ENCODE measurements around the gene TBL2.
A peak's percentile ranks its signal among the peaks of the same experiment; 100 is the strongest.
"Not testable (repeated sequence)": the region's sequence is repeated elsewhere in the genome, so short reads cannot be mapped to it uniquely, and the experiment has no call there.

Gene TBL2

DNA sequence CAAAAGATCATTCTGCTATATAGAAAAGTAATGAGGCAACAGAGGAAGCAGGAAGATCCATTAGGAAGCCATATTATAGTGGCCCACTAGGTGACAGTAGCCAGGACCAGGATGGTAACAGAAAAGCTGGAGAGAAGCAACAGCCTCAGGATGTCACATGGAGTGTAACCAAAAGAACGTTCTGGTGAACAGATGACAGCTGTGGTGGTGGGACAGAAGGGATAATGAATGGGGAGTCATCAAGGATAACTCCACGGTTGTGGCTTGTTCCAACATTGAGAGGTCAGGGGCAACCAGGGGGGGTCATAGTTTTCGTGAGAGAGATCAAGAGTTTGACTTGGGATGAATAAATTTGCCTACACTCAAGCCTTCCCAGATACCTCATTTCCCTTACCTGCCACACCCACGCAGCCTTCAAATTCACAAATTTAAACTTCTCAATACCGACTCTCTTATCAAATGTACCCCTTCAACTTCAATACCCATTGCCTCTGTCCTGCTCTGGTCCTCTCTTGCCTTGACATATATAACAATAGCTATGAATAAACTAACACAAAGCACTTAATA, 9.3 kb downstream of the TBL2 start:
- no peak for DNase-seq

DNA sequence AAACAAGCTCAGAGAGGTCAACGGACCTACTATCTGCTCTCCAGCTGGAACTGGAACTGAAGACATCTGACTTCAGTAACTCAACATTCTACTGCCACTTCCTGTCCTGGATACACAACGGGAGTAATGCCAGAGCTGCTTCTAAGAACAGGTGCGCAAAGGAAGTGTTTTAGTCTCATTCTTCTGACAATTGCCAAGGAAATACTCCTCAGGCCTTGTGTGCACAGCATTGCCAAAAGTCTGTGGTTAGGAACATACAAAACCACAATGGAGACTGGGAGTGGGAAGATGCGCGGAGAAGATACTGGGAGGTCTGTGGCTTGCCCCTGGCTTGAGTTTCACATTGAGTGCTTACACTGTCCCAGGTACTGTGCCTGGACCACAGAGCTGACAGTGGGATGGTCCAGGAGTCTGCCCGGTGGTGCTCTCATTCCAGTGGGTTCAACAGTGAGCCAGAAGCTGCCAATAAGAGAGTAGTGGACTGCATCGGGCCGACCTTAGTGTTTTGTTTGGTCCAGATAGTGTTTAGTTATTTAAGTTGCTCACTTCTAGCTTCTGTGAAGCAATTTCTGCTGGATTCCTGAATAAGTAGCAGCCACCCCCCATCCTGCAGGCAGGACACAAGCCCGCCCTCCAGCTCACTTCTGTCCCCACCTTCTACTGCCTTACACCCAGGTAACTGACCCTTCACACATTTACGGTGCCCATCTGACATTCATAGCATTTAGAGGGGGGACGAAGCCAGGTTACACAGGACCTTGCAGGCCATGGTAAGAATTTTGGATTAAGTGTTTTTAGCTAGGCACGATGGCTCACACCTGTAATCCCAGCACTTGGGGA, 10.3 kb downstream of the TBL2 start:
- no peak for DNase-seq

DNA sequence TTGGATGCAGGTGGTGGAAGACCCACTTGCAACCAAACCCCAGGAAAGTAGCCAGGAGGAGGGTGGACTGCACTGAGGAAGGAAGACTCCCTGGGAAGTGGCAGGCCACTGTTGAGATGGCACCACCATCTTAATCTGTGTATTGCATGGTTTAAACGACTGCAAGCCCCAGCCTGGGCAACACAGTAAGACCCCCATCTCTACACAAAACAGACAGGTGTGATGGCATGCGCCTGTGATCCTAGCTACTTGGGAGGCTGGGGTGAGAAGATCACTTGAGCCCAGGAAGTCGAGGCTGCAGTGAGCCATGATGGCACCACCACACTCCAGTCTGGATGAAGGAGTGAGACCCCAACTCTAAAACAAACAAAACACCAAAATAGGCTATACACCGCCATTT, 11.2 kb downstream of the TBL2 start:
- no peak for DNase-seq

DNA sequence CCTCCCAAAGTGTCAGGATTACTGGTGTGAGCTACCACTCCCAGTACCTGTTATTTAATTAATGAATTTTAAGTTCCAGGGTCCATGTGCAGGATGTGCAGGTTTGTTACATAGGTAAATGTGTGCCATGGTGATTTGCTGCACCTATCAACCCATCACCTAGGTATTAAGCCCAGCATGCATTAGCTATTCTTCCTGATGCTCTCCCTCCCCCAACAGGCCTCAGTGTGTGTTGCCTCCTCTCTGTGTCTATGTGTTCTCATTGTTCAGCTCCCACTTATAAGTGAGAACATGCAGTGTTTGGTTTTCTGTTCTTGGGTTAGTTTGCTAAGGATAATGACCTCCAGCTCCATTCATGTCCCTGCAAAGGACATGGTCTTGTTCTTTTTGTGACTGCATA, 11.9 kb downstream of the TBL2 start:
- not testable (repeated sequence) for DNase-seq

DNA sequence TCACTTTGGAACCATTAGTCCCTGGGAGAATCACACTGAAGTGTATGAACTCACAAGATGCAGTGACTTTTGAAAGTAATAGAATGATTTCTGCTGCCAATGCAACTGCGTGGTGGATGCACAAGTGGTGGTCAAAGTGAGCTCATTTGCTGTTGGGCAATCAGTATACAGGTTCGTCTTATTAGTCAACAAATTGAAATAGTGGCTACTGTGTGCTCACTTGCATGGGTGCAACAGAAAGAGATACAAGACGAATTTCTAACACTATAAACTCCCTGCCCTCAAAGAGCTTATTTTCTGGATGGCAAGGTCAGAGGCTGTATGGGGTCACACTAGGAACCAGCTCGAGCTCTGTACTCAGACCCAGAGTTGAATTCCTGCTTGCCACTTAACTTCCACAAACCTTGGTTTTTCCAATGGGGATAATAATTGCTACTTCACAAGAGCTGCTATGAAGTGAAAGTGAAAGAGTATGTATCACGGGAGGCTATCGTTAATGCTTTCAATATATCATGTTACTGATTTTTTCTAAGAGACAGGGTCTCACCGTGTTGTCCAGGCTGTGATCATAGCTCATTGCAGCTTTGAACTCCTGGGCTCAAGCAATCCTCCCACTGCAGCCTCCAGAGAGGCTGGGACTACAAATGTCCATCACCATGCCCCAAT, 12.6 kb downstream of the TBL2 start:
- DNase-seq = no peak

DNA sequence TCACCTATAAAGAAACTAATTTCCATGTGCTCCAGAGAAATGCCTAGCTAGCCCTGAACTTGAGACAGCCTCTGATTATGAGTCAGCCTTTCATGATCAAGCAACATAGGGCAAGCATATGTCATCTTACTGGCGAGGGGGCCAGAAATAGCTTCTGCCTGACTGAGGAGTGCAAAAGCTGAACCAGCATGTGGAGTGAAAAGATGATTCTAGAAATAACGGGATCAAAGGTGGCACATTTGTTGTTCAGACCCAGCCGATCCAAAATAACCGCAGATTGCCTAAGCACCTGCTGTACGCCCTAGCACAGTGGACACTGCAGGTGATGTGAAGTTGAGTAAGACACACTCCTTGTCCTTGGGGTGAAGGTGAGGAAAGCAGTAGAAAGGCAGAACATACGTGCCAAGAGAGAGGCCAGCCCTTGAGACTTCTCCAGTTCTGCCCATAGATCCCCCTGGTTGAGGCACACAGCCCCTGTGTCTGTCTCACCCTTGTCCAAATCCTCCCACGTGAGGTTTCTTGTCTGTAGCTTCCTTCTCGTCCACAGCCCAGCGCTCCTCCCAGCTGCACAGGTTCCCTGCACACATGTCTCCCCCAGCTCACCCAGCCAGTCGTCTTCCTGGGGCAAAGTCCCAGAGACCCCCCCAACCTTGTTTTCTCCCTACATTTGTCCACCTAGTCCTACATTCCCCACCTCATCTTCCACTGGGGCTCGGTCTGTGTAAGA, 18.1 kb downstream of the TBL2 start:
- no peak for DNase-seq

DNA sequence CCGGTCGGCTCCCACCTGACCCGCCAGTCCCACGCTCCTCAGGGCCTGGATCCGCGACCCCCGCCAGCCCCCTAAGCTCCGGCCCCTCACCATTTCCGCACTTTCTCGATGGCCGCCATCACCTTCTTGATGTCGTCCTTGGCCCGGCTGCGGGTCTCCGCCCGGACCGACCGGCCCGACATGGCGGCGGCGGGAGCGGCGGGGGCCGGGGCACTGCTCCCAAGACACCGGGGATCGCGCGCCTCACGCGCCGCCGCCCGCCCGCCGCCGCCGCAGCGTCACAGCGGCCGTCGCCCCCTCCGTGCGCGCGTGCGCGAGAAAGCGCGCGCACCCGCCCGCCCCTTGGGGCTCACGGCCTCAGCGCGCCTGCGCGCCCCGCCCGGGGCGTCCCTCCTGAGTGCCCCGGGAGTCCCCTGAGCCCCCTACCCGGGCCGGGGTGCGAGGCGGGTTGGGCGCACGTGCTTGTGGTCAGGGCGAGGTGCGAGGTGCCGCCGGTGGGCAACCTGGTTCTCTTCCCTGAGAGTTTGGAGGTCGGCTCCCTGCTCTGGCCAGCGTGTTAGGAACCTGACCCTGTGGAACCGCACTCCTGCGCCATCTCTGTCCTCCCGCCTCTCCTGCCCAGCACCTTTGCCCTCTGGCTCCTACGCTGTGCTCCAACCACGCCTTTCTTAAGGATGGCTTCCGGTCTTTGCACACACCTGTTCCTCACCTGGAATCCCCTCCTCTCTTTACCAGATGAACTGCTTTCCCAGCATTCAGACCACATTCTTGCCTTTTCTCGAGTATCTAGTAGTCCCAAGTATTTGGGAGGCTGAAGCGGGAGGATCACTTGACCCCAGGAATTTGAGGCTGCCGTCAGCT, 20.8 kb downstream of the TBL2 start, which contains the start of gene BCL7B:
TSS of gene BCL7B (minus strand) at position 294 of the 861 bp plus-strand sequence. CDS start at position 182, 112 bp downstream.
- peak; percentile 78 for DNase-seq

DNA sequence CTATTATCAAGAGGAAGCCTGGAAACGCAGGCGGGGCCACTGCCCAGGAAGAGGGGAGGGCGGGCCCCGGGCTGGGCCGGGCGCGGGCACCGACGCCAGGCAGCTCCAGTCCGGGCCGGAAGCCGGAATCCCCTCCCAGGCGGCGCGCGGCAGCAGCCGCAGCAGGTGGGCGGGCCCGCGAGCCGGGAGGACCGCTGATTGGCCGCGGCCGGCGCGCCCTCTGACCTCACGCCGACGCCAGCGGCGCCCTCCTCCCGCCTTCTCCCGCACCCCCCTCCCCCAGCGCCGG, 21.3 kb downstream of the TBL2 start:
- DNase-seq = peak; percentile 91

DNA sequence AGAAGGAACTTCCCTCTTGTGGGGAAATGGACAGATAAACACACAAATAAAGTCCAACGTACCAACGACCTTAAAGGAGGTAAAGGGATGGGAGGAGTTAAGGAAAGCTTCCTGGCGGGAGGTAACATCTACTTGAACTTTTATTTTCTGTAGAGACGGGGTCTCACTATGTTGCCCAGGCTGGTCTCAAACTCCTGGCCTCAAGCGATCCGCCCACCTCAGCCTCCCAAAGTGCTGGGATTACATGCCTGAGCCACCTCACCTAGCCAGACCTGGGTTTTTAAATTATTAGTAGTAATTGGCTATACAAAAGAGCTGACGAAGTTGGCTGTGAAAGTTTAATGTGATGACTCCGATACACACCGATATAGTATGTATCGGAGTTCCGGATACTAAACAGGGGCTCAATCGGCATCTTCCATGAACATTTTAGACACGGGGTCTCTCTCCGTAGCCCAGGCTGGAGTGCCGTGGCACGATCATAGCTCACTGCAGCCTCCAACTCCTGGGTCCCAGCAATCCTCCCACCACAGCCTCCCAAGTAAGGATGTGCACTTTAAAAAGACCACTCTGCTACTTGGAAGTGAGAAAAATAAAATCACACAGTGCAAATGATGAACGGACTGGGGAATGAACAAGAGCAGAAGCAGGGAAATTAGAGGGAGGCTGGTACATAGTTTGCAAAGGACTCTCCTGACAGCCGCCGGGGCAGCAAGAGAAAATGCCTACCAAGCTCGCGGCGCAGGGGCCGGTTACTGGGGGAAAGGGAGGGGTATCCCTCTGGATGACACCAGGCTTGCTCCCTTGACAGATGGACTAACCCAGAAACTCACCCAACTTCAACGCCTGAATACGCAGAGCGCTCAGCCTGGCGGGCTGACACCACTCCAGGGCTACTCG, 21.9 kb downstream of the TBL2 start:
- no peak for DNase-seq

DNA sequence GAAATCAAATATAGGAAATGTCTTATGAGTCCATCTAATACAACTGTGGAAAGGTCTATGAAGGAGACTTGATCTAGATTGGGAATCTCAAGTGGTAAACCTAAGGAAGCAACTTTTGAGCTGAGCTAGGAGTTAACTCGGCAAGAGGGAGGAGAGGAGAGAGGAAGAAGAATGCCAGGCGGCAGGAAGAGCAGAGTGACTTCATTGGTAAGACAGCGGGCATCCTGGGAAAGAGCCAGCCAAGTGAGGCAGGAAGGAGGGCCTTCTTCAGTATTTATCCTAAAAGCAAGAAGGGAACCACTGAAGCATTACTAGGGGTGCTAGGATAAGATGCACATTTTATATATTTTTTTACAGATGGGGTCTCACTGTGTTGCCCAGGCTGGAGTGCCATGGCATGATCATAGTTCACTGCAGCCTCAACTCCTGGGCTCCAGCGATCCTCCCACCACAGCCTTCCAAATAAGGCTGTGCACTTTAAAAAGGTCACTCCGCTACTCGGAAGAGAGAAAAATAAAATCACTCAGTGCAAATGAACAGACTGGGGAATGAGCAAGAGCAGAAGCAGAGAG, 22.9 kb downstream of the TBL2 start:
- DNase-seq = no peak

DNA sequence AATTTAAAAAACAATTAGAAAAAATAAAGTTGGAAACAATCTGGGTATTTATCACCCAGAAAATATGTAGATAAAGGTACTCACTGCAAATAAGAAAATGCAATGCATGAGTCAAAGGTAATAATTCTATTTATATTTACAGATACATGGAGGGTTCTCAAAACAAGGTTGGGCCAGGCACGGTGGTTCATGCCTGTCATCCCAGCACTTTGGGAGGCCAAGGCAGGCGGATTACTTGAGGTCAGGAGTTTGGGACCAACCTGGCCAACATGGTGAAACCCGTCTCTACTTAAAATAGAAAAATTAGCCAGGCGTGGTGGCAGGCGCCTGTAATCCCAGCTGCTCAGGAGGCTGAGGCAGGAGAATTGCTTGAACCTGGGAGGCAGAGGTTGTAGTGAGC, 28.3 kb downstream of the TBL2 start:
- not testable (repeated sequence) for DNase-seq

DNA sequence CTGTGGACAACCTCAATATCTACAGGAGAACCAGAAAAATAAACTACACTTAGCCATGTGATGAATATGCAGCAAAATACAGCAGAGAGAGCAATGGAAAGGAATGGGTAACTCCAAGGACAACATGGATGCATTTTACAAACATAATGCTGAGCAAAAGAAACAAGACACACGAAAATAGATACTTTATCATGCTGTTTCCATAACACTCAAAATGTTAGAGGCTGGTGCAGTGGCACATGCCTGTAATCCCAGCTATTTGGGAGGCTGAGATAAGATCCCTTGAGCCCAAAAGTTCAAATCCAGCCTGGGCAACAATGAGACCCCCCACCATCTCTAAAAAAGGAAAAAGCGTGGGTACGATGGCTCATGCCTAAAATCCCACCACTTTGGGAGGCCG, 29.2 kb downstream of the TBL2 start:
- no peak for DNase-seq

DNA sequence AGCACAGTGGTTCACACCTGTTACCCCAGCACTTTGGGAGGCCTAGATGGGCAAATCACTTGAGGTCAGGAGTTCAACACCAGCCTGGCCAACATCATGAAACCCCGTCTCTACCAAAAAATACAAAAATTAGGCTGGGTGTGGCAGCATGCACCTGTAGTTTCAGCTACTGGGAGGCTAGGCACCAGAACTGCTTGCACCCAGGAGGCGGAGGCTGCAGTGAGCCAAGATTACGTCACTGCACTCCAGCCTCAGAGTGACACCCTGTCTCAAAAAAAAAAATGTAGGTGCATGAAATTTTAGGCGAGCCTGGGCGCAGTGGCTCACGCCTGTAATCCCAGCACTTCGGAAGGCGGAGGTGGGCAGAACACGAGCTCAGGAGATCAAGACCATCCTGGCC, 30.5 kb downstream of the TBL2 start:
- no peak for DNase-seq

DNA sequence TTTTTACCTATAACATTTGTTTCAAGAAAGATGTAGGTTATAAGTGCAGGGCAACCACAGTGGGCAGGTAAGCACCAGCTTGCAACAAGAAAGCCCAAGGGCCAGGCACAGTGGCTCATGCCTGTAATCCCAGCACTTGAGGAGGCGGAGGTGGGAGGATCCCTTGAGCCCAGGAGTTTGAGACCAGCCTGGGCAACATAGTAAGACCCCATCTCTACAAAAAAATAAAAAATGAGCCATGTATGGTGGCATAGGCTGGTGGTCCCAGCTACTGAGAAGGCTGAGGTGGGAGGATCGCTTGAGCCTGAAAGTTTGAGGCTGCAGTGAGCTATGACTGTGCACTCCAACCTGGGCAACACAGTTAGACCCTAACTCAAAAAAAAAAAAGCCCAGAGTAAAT, 33.7 kb downstream of the TBL2 start:
- no peak for DNase-seq

DNA sequence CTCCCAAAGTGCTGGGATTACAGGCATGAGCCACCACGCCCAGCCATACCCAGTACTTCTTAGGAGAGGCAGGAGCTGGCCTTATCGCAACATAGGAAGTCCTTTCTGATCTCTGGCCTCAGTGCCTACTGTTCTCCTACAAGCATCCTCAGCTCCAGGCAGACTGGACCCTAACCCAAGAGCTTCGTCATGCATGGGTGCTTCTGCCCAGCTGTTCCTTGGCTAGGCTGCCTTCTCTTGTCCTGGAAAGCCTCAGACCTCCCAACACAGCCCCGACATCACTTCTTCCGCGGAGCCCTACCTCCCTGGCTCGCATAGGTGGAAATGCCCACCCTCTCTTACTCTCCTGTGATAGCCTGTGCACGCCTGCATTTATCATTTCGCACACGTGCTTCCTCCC, 36.7 kb downstream of the TBL2 start:
- DNase-seq = no peak

DNA sequence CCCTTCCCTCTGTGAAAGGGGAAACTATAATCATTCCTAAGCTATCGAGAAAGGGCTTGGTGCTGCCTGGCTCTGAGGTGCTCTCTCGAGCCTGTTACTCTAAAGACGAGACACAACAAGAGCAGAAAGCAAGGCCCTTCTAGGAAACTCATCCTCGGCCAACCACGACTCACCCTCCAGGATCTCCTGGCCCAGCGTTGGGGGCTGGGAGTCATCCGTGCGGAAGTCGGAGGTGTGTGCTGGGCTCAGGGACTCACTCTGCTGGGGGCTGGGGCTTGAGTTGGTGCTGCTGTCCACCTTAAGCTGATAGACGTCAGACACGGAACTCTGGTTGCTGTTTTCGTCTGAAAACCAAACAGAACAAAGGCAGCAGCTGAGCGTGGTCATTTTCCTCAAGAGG, 38.7 kb downstream of the TBL2 start:
- no peak for DNase-seq

DNA sequence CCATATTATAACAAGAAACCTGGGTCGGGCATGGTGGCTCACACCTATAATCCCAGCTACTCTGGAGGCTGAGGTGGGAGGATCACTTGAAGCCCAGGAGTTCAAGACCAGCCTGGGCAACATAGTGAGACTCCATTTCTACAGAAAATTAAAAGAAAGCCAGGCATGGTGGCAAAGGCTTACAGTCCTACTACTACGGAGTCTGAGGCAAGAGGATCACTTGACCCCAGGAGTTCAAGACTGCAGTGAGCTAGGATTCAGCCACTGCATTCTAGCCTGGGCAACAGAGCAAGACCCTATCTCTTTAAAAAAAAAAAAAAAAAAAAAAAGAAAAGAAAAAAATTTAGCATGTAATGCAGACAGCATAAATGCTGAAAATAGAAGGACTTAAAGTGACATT, 39.9 kb downstream of the TBL2 start:
- DNase-seq = not testable (repeated sequence)

DNA sequence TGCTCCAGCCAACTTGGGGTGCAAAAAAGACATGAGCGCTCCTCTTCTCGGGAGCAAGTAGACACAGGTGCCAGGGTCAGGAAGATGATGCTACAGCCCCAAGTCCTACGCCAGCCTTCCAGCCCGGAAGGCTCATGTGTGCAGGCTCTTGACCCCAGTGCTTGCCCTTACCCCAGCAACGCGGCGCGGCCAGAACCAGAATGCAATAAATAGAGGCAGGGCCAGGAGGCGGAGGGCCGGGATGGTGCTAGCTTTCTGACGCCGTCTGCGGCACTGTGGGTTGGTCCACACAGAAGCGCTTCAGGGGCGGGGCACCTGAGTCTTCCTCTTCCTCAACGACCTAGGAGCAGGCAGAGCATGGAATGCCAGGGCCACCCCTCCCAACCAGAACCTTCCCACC, 41.3 kb downstream of the TBL2 start:
- no peak for DNase-seq

DNA sequence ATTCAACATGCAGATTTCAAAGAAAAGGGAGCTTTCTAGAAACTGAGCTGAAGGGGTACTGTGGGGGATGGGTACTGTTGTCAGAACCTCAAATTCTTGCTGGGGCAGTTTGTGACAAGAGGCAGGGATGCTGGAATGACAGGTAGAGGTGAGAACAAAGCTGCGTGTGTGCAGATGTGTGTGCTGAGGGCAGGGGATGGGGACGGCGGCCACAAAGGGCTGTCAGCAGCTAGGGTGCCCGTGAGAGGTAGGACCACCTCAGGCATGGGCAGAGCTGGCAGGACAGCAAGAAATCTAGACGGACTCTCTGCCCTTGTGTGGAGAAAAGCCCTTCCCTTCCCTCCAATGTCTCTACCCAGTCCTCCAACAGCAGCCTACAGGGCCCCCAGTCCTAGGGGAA, 41.9 kb downstream of the TBL2 start:
- DNase-seq = no peak

DNA sequence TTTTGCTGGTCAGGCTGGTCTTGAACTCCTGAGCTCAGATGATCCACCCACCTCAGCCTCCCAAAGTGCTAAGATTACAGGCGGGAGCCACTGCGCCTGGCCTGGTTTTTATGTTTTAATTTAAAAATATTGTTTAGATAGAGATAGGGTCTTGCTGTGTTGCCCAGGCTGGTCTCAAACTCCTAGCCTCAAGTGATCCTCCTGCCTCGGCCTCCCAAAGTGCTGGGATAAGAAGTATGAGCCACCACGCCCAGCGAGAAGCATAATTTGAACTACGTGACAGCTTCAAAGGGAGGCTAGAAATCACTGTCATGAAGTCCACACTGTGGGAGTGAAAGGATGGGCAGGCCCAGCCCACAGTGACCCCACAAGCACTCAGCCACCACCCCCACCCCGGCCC, 42.5 kb downstream of the TBL2 start:
- DNase-seq = not testable (repeated sequence)

DNA sequence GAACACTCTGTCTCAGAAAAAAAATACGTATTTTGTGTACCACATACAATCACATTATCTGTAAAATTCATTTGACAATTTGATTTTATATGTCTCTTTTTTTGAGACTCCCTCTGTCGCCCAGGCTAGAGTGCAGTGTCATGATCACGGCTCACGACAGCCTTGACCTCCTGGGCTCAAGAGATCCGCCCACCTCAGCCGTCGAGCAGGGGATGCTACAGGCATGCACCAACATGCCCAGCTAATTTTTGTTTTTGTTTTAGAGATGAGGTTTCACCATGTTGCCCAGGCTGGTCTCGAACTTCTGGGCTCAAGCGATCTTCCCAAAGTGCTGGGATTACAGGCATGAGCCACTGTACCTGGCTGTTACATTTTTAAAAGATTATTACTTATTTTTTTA, 44.6 kb downstream of the TBL2 start:
- DNase-seq = no peak

Measured in activated naive CD4-positive, alpha-beta T cell treated with Interleukin-2 at 50 U/mL for 16 hours (primary cell).